HG03139 (cell line): ENCODE results near the gene ARHGAP9.
A peak's percentile ranks its signal among the peaks of the same experiment; 100 is the strongest.
"Not testable (repeated sequence)": the region's sequence is repeated elsewhere in the genome, so short reads cannot be mapped to it uniquely, and the experiment has no call there.

Experiments used
- ATAC-seq: cut with Tn5 transposase; IDR thresholded peaks from one replicate; pipeline ENCODE4 v1.9.1; 2021; ENCODE audit not compliant: unreplicated experiment

The ARHGAP9 gene

DNA sequence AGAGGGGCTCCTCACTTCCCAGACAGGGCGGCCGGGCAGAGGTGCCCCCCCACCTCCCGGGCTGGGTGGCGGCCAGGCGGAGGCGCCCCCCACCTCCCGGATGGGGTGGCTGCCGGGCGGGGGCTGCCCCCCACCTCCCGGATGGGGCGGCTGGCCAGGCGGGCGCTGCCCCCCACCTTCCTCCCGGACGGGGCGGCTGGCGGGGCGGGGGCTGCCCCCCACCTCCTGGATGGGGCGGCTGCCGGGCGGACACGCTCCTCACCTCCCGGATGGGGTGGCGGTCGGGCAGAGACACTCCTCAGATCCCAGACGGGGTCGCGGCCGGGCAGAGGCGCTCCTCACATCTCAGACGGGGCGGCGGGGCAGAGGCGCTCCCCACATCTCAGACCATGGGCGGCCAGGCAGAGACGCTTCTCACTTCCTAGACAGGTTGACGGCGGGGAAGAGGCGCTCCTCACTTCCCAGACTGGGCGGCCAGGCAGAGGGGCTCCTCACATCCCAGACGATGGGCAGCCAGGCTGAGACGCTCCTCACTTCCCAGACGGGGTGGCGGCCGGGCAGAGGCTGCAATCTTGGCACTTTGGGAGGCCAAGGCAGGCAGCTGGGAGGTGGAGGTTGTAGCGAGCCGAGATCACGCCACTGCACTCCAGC is 15.5 kb upstream of the ARHGAP9 start:
- not testable (repeated sequence) for ATAC-seq

DNA sequence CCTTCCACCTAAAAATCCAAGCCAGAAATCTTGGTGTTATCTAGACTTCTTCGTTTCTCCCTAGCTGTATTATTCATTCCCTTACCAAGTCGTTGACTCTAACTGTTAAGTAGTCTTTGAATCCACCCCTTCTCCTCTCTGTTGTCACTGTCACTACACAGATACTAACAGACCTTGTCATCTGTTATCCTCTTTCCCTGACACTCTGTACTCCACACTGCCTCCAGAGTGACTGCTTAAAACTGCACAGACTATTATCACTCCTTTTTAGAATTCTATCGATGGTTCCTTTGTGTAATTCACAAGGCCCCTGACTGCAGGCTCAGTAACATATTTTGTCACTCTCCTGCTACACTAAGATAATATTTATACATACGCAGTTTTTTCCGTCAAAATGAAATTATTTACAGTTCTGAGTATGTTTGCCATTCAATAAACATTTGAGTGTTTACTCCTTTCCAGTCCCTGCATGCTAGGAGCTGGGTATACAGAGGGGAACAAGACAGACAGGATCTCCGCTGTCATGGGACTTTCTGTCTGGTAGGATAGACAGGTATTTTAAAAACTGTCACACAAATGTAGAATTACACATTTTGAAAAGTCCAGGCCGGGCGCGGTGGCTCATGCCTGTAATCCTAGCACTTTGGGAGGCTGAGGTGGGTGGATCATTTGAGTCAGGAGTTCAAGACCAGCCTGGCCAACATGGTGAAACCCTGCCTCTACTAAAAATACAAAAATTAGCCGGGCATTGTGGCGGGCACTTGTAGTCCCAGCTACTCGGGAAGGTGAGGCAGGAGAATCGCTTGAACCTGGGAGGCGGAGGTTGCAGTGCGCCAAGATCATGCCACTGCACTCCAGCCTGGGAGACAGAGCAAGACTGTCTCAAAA is 12.0 kb upstream of the ARHGAP9 start:
- no peak for ATAC-seq

DNA sequence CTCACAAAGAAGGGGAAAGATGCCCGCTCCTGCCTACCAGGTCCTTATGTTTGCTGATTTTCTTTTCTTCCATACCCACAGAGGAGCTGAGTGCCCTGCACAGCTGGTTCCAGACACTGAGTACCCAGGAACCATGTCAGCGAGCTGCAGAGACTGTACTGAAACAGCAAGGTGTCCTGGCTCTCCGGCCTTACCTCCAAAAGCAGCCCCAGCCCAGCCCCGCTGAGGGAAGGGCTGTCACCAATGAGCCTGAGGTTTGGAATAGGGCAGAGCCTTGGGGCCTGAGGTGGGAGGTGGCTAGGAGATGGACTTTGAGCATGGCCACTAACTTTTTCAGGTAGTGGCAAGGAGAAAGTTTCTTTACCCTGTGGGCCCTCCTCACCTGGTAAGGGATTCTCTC is 10.5 kb upstream of the ARHGAP9 start:
- ATAC-seq = no peak

DNA sequence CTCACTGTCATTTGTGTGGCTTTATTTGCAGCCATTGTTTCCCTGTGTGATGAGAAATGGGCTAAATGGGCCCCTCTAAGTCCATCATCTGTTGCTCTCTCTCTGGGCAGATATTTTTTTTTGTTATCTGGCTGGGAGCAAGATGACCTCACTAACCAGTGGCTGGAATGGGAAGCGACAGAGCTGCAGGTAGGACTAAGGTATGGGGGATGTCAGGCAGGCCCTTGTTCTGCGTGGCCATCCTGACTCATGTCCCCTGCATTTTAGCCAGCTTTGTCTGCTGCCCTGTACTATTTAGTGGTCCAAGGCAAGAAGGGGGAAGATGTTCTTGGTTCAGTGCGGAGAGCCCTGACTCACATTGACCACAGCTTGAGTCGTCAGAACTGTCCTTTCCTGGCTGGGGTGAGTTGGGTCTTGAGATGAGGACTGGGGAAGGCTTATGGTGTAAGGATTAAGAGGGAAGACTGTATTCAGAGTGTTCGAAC is 9.5 kb upstream of the ARHGAP9 start:
- no peak for ATAC-seq

DNA sequence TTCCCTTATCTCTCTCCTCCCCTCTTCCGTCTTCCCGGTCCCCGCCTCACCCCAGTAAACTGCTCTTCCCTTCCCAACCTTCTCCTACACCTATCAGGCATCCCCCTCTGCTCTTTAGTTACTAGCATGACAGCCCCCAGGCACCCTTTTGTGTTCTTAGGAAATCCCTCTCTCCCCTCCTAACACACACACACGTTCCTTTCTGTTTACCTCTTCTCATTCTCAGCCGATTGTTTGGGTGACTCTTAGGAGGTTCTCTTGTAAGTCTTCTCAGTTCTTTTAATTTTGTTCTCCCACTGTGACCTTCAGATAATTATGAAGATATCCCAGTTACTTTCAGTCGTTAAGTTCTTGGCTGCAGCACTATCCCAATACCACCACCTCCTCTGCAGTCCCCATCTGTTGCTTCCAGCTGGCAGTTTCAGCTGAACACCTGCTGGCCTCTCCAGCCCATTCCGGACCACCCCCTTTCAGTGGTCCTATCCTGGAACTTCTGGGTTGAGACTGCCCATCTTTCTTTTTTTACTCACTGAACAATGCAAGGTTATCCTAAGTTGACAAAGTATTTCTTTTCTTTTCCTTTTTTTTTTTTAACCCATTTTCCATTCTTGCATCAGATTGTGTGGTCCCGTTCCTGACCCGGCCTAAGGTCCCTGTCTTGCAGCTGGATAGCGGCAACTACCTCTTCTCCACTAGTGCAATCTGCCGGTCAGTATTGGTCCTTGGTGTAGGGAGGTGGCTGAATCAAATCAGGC is 8.9 kb upstream of the ARHGAP9 start:
- ATAC-seq = no peak

DNA sequence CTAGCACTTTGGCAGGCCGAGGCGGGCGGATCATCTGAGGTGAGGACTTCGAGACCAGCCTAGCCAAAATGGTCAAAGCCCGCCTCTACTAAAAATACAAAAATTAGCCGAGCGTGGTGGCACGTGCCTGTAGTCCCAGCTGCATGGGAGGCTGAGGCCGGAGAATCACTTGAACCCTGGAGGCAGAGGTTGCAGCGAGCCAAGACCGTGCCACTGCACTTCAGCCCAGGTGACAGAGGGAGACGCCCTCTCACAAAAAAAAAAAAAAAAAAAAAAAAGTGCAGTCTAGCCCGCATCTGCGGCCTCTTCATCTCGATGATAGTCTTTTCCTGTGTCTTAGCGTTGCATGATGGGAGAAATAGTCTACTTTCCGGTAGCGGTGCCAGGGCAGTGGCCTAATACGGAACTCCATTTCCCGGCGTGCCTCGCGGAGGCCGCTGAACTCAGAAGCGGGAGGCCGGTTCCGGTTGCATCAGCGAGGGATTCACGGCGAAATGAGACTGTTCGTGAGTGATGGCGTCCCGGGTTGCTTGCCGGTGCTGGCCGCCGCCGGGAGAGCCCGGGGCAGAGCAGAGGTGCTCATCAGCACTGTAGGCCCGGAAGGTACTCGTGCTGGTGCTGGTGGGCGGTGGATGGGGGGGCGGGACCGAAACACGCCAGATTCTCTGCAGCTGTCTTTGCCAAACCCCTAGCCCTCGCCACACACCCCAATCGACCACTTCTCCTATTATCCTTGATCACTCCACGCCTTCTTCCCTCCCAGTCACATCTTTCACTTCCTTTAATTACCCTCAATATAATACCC is 8.1 kb upstream of the ARHGAP9 start, which contains the start of gene MARS1:
MARS1 (plus strand) TSS at position 472 of the 805 bp plus-strand sequence; CDS start at position 495, 23 bp downstream.
- ATAC-seq = peak; percentile 95

DNA sequence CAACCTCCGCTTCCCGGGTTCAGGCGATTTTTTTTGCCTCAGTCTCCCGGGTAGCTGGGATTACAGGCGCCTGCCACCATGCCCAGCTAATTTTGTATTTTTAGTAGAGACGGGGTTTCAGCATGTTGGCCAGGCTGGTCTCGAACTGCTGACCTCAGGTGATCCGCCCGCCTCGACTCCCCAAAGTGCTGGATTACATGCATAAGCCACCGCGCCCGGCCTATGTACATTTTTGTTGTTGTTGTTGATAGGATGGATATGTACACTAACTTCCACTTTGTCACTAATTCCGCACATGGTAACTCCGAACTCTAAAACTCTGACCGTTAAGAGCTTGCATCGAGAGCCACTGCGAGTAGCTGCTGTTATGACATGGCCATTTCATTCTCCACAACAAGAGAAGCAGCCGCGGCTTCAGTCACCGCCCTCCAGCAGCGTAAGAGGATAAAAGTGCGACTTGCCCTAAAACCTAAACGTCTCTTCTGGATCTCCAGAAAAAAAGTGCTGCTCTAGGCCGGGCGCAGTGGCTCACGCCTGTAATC is 7.5 kb upstream of the ARHGAP9 start:
- no peak for ATAC-seq

DNA sequence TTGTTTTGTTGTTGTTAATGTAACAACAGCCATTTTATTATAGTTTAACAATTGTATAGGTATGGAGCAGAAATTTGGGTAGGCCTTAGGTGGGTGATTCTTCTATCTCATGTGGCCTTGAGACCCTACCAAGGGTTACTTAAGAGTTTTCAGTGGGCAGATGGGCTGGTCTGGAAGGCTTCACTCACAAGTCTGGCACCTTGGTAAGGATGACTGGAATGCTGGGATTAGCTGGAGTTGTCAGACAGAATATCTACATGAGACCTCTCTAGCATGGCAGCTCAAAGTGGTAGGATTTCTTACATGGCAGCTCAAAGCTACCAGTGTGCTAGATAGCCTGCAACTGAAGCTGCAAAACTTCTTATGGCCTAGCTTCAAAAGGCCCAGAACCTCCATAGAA is 6.0 kb upstream of the ARHGAP9 start:
- ATAC-seq = no peak

DNA sequence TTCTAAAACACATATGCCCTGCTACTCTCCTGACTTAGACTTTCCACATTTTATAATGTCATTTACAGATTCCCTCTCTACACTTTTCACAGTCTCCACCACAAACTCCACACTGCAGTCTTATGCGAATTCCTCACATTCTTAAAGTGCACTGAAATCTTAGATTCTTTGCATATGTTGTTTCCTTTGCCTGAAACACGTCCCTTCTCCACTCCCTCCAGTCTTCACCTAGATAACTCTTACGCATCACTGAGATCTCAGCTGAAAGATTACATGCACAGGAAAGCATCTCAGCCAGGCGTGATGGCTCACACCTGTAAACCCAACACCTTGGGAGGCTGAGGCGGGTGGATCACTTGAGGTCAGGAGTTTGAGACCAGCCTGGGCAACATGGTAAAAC is 3.8 kb upstream of the ARHGAP9 start:
- ATAC-seq = no peak

DNA sequence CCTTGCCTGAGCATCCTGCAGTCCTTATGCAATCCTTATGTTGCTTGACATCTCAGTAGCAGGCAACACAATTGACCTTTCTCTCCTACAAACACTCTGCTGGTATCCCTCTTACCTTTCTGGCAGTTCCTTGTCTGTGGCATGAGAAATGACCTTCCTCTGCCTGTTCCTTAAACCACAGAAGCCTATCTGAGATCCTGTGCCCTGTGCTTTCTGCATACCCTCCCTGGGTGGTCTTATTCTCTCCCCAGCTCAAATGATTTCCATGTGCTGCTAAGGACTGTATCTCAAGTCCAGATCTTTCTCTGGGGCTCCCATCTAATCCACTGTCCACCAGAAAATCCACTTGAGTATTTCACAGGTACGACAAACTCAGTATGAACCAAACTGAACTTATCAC is 2.0 kb upstream of the ARHGAP9 start:
- ATAC-seq = no peak

DNA sequence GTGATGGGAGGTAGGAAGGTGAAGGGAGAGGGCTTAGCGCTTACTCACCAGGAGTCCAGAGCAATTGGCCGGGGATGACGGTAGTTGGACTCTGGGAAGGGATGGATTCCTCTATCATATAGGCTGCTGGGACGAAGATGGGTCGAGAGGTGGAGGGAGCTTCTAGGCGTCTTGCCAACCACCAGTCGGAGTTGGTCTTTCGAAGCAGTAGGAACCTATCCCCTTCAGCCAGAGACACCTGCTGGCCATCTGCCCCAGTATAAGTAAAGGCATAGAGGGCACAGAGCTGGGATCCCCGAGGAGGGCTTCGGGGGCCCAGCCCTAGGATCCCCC is 657 bp downstream of the ARHGAP9 start:
- no peak for ATAC-seq

DNA sequence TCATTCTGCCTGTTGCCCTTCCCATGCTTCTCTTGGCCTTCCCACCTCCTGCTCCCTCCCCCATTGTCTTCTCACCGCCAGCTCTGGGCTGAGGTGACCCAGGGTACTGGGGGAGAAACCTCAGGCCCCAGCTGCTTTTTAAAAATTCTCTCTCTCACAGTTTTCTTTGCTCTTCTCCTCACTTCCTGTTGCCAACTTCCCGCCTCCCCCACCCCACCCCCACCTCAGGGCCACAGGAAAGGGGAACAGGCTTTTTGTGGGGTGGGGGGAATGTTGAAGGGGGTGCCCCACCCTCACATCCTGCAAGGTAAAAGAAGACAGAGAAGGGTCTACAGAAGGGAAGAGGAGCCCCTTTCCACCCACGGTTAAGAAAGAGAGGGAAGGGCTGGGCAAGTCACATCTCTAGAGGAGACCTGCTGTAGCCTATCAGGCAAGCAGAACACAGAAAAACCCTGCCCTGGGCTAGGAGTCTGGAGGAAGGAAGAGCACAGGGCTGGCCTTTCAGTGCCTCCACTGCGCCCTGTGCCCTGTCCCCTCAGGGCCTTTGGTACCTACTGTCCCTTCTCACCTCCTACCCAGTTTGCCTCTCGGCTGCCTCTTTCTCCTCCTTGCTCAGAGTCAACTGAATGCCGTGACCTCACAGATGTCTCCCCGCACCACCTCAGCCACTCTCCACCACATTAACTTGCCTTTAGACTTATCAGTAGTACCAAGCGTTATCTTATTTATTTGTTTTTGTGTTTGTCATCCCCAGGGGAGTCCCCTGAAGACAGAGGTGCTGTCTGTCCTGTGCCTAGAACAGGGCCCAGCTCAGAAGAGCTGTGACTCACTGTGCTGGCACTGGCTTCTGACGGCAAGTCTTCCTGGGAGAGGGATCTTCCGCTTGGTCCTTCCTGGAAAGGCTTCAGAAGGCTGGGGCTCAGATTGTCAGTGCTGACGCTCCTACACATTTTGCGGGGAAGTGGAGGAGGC is 1.7 kb downstream of the ARHGAP9 start:
- peak; percentile 37 for ATAC-seq

DNA sequence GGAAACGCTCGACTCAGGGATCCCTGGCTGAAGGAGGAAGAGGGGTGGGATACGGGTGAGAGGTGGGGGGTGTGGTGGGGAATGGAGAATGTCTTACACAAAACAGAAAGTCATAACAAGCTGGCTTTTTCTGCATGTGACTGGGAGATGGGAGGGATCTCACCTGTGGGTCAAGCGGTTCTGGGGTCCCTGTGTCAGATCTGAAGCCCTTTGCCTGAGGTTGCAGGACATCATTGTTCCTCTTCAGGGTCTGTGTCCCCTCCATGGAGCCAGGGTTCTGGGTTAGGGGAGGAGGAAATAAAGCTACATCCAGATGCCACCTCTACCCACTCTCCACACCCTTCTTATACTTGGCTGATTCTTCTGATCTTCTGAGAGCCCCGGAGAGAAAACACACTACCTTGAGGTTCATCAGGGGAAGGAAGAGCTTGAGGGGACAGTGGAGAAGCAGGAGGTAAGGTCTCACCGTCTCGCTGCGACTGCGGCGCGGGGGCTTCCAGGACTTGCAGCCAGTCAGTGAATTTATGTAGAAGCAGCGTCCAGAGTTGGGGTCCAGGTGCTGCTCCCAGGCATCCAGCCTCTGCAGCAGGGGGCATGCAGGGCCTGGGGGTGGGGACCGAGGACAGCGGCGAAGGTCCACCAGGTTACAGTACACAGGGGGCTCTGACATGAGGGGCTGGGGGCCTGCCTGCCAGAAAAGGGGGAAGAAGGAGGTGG is 2.5 kb downstream of the ARHGAP9 start:
- no peak for ATAC-seq

DNA sequence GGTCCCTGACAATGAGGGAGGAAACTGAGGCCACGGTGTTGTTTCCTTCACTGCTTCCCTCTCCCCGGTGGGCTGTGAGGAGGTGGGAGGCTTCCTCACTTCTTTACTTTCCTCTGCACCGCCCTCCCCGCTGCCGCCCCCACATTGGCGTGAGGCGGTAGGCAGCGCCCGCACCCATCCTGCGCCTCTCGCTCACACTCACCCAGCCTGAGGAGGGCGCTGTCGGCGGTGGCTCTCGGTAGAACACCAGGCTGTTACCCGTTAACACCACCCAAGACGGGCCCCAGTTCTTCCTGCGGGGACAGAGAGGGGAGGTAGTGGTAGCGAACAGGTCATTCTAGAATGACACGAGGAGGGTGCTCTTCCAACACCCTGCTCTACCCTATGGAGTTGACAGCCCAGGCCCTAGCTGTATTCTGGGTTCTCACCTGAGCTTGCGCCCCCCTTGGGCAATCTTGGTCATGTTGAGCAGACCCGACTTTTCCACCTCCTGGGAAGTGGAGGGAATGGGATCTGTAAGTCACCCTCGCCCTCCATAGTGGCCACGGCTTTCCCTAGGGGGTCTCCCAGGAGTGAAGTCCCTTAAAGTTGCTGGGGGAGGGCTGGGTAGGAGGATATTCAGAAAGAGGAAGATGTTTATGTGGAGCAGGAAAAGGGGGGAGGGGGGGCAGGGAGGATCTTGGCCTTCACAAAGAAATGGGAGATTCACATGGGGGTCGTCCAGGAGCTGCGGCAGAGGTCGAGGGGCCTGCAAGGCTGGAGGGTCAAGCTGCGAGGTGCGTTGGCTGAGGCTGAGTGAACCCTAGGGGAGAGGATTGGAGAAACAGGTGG is 3.3 kb downstream of the ARHGAP9 start:
- ATAC-seq = peak; percentile 37

DNA sequence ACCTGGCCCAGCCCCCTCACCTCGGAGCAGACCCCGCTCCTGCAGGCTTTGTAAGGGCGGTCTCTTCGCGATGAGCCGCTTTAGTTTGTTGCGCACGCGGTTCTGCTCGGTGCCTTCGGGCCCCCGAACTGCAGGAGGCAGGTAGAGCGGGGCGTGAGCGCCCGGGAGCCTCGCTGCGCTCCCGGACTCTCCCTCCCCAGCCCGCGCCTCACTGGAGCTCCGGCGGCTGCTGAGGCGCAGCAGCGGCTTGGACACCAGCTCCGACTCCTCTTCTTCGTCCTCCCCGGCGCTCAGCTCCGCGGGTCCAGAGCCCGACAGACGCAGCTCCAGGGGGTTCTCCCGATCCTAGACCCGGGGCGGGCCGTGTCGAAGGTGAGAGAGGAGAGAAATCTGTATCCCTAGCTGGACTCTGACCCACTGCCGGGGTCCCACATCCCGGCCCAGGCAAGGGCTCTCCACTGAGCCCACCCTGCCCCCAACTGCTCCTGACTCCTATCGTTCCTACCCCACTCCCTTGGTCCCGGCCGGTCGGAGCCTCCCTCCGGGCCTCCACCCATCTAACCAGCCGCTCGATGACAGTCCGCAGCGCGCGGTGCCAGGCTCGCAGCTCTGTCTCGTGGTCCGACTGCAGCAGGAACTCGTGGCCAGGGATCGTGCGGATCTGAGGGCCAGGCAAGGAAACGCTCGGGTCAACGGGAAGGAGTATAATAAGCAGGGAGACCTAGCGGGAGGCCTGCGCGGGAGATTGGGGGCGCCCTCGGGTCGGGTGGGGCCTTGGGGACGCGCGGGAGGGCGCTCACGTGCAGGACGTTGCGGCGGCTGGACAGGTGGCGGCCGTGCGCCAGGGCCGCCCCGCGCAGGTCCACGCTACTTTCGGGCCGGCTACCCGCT is 4.2 kb downstream of the ARHGAP9 start:
- no peak for ATAC-seq

DNA sequence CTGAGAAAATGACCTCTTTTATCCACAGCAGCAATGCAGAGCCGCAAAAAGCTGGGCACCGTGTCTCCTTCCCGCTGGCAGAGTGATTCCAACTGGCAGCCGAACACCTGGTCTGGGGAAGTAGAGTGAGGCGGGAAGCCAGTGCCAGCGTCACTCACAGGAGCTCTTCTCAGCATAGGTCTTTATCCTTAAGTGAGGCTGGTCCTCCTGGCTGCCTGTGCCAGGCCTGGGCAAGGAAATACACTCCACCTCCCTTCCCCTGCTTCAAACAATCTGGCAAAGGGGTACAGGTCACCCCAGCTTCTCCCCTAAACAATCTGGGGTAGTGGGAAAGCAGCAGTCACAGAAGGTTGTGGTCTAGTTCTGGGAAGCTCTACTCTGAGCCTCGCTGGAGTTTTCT is 4.8 kb downstream of the ARHGAP9 start:
- ATAC-seq = no peak

DNA sequence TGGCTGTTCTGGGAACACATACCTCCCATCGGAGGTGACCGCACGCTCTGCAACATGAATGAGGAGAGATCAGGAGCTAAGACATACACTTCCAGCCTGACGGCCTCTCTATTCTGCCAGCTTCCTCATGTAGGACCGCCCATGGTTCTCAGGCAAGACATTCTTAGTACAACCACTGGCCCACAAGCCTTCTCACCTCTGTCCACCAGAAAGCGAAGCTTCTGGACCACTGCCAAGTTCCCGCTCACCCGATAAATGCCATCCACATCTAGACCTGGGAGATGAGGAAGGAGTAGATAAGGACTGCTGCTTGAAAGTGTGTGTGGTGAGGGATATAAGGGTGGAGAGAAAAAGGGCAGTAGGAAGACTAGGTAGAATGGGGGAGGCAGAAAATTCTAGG is 5.2 kb downstream of the ARHGAP9 start:
- ATAC-seq = no peak
